Kidney epithelial cell (primary cell): ENCODE results near the gene CDC14B. TPM values are rescaled to one million over a fixed set of nuclear protein-coding genes. Genes with fewer than 3 reads are reported as not detected.

Experiments
- DNase-seq: peaks from one replicate; pipeline ENCODE4 v3.0.0-alpha.2; 2010; ENCODE audit warnings: low read depth
- H3K27me3 ChIP-seq: 2 replicates; pipeline ENCODE4 v1.6.0; 2011; ENCODE audit warnings: low read length; ENCODE audit not compliant: control insufficient read depth, insufficient read depth
- H3K36me3 ChIP-seq: 2 replicates; pipeline ENCODE4 v1.5.1; 2011; ENCODE audit warnings: low read length; ENCODE audit not compliant: control insufficient read depth, insufficient read depth
- H3K4me3 ChIP-seq: 2 replicates; pipeline ENCODE4 v1.5.1; 2011; ENCODE audit warnings: low read depth, mild to moderate bottlenecking, control low read depth, low read length
- total RNA-seq: library from RNA; depleted of rRNA; stranded (reverse); fragments of >200 nt; gene quantifications from 2 replicates; pipeline ENCODE4 v1.2.3, GENCODE V29; 2015
- TF ChIP-seq, protein P1 (sequence below): IDR thresholded peaks from 2 replicates; pipeline ENCODE4 v1.5.1; 2011; ENCODE audit warnings: mild to moderate bottlenecking, moderate library complexity, low read length, control low read depth, inconsistent platforms; ENCODE audit not compliant: insufficient read depth, poor library complexity, severe bottlenecking

Gene CDC14B
- total RNA-seq, 1 donor from 2014 or later: 25.5 TPM

DNA sequence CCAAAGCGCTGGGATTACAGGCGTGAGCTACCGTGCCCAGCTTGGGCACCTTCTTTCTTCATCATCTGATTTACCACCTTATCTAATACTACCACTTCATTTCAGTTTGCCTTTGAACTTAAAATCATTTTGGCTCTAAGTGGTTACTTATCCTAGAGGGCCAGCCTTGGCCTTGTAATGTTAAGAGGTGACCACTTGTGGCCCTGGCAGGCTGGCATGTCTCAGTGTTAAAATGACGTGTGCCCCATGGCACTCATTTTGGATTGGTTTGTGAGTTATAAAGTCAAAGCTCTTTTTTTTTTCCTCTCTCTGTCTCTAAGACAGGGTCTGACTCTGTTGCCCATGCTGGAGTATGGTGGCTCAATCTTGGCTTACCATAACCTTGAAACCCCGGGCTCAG, 151.9 kb downstream of the CDC14B start:
- TF ChIP-seq, protein P1, sequence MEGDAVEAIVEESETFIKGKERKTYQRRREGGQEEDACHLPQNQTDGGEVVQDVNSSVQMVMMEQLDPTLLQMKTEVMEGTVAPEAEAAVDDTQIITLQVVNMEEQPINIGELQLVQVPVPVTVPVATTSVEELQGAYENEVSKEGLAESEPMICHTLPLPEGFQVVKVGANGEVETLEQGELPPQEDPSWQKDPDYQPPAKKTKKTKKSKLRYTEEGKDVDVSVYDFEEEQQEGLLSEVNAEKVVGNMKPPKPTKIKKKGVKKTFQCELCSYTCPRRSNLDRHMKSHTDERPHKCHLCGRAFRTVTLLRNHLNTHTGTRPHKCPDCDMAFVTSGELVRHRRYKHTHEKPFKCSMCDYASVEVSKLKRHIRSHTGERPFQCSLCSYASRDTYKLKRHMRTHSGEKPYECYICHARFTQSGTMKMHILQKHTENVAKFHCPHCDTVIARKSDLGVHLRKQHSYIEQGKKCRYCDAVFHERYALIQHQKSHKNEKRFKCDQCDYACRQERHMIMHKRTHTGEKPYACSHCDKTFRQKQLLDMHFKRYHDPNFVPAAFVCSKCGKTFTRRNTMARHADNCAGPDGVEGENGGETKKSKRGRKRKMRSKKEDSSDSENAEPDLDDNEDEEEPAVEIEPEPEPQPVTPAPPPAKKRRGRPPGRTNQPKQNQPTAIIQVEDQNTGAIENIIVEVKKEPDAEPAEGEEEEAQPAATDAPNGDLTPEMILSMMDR: no peak
- no peaks in the 10 kb centered on the region for H3K36me3 ChIP-seq

DNA sequence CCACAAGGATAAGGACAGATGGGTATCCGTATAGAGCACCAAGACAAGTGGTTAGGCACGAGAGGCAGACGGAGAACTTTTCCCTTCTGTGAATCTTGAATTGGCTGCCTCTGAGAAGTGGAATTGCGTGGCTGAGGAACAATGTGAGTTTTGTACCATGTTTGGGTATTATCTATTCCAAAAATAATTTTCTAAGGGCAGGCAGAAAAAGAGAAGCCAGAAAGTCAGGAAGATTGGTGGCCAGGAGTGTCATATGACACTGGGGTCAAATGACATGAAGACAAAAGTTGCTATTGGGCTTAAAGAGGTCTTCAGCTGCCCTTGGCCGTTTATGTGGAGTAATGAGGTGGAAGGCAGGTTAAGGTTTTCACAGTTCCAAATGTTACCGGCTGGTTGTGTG, 155.2 kb downstream of the CDC14B start:
- Histone ChIP-seq H3K36me3 (no peaks in the 10 kb centered on the region), H3K27me3 (no peaks in the 10 kb centered on the region), H3K4me3 (no peak overlapping the region)
- DNase-seq: no peak
- TF ChIP-seq, protein P1: no peak

More for the DNA sequence above, 151.9 kb downstream of the CDC14B start:
- Histone ChIP-seq H3K27me3 (no peaks in the 10 kb centered on the region), H3K4me3 (no peak overlapping the region)
- no peak for DNase-seq

DNA sequence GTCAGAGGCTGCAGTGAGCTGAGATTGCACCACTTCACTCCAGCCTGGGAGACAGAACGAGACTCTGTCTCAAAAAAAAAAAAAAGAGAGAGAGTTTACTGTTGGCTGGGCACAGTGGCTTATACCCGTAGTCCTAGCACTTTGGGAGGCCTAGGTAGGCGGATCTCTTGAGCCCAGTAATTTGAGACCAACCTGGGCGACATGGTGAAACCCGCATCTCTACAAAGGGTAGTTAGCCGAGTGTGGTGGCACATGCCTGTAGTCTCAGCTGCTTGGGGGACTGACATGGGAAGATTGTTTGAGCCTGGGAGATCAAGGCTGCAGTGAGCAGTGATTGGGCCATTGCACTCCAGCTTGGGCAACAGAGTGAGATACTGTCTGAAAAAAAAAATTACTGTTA, 157.1 kb downstream of the CDC14B start:
- no peak for DNase-seq
- no peaks in the 10 kb centered on the region for H3K27me3 ChIP-seq
- H3K4me3 ChIP-seq: no peak overlapping the region
- H3K36me3 ChIP-seq: no peaks in the 10 kb centered on the region
- TF ChIP-seq, protein P1: no peak

DNA sequence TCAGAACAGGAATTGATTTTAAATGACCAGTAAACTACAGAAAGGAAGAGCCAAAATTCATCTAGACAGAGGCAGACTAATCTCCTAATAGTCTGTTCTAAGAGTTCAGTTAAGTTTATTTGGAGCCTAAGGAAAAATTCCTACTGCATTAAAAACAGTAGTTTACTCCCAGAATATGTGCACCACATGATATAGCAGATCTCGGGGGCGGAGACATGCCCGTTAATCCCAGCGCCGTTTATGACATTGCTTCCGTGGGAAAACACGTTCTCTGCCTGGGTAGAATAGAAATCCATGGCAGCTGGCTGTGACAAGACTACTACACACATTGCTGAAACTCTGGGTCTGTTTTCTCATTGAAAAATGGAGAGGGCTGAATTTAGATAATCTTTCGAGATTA, 158.3 kb downstream of the CDC14B start:
- no peaks in the 10 kb centered on the region for H3K36me3 ChIP-seq
- DNase-seq: no peak
- TF ChIP-seq, protein P1: no peak

DNA sequence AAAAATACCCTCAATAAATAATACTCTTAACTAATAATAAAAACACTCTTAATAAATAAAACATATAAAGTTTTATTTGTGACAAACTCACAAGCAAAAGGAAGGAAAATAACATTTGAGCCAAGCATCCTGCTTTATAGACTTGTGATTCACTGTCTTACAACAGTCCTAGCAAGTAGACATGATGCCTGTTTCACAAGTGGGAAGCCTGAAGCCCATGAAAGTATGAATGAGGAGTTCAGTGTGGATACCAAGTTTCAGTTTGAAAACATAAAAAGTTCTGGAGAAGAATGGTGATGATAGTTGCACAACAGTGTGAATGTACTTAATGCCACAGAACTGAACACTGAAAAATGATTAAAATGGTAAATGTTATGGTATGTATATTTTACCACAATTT, 158.8 kb downstream of the CDC14B start:
- Histone ChIP-seq H3K4me3 (no peak overlapping the region), H3K27me3 (no peaks in the 10 kb centered on the region), H3K36me3 (no peaks in the 10 kb centered on the region)
- no peak for DNase-seq
- TF ChIP-seq, protein P1: no peak

More for the DNA sequence above, 158.3 kb downstream of the CDC14B start:
- no peaks in the 10 kb centered on the region for H3K27me3 ChIP-seq
- no peak overlapping the region for H3K4me3 ChIP-seq

DNA sequence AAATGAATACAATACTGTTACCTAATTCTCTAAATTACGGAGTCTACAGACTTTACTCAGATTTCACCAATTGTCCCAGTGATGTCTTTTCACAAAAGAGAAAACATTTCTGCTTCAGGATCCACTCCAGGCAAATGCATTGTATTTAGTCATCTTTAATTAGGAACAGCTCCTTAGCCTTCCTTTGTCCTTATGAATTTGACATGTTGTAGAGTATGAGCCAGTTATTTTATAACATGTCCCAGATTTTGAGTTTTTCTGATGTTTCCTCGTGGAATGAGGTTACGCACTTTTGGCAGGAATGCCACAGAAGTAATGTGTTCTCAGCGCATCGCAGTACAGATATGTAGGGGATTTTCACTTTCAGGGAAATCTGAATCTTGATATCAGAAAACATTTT, 159.2 kb downstream of the CDC14B start:
- Histone ChIP-seq H3K4me3 (no peak overlapping the region), H3K27me3 (no peaks in the 10 kb centered on the region), H3K36me3 (no peaks in the 10 kb centered on the region)
- no peak for DNase-seq
- TF ChIP-seq, protein P1: no peak
